DND-41 (cell line): Measurements from ENCODE around the gene MIA2.

ENCODE experiments used
- EZH2 ChIP-seq: IDR thresholded peaks from 3 replicates; pipeline ENCODE4 v1.6.1; 2012; ENCODE audit warnings: borderline replicate concordance, low read depth, mild to moderate bottlenecking, moderate library complexity, low read length, inconsistent platforms; ENCODE audit not compliant: severe bottlenecking
- TF ChIP-seq, protein P1 (sequence below): IDR thresholded peaks from 2 replicates; pipeline ENCODE4 v1.5.1; 2012; ENCODE audit warnings: borderline replicate concordance, low read length, moderate library complexity, mild to moderate bottlenecking; ENCODE audit not compliant: poor library complexity, severe bottlenecking; ENCODE audit errors: extremely low read depth

DNA sequence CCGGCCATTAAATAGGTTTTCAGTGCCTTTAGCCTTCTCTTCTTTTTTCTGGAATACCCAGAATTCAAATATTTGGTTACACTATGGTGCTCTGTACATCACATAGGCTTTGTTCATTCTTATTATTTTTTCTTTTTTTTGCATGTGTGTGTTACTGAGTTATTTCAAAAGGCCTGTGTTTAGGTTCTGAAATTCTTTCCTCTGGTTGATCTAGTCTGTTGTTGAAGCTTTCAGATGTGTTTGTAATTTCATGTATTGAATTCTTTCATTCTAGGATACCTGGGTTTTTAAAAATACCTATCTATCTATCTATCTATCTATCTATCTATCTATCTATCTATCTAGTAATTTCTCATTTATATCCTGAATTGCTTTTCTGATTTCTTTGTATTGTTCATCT, 131.6 kb downstream of the MIA2 start:
- TF ChIP-seq, protein P1, sequence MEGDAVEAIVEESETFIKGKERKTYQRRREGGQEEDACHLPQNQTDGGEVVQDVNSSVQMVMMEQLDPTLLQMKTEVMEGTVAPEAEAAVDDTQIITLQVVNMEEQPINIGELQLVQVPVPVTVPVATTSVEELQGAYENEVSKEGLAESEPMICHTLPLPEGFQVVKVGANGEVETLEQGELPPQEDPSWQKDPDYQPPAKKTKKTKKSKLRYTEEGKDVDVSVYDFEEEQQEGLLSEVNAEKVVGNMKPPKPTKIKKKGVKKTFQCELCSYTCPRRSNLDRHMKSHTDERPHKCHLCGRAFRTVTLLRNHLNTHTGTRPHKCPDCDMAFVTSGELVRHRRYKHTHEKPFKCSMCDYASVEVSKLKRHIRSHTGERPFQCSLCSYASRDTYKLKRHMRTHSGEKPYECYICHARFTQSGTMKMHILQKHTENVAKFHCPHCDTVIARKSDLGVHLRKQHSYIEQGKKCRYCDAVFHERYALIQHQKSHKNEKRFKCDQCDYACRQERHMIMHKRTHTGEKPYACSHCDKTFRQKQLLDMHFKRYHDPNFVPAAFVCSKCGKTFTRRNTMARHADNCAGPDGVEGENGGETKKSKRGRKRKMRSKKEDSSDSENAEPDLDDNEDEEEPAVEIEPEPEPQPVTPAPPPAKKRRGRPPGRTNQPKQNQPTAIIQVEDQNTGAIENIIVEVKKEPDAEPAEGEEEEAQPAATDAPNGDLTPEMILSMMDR = no peak
- TF ChIP-seq EZH2 = no peak
